GM12878 (cell line): ENCODE results near the gene PNMA8C. TPM values are rescaled to one million over a fixed set of nuclear protein-coding genes. Genes with fewer than 3 reads are reported as not detected.
"Not testable (repeated sequence)": the region's sequence is repeated elsewhere in the genome, so short reads cannot be mapped to it uniquely, and the experiment has no call there.

Experiments
- ATAC-seq: fragments of 200-7000 bp; cut with Tn5 transposase; 3 replicates; pipeline ENCODE4 v1.9.1; 2020; ENCODE audit warnings: mild to moderate bottlenecking, moderate library complexity
- BruUV-seq: library from RNA; stranded (reverse); fragments of 400-500 nt; replicated peaks from 2 replicates; lab custom pipeline; 2021; lab: Mats Ljungman, UMichigan
- CTCF ChIA-PET: fragments of 300-600 bp; sonication (Branson Sonifier 250); formaldehyde crosslinking; extraction: SDS; loops from one replicate; lab custom pipeline; 2021; ENCODE audit warnings: inconsistent platforms; lab: Yijun Ruan, JAX
- POLR2A ChIA-PET: fragments of 350-600 bp; formaldehyde crosslinking; extraction: SDS; loops from one replicate; lab custom pipeline; 2021; ENCODE audit warnings: inconsistent platforms; lab: Charles Lee
- RAD21 ChIA-PET: fragments of 300-600 bp; sonication (Branson Sonifier 250); formaldehyde crosslinking; loops from one replicate; lab custom pipeline; 2023; ENCODE audit warnings: antibody characterized with exemption; ENCODE audit not compliant: unreplicated experiment; lab: Charles Lee
- SMC1A ChIA-PET: fragments of 300-600 bp; sonication (Branson Sonifier 250); formaldehyde crosslinking; loops from one replicate; lab custom pipeline; 2023; ENCODE audit not compliant: unreplicated experiment, uncharacterized antibody; lab: Charles Lee
- DNase-seq: peaks from one replicate; pipeline ENCODE4 v3.0.0-alpha.2; 2011; ENCODE audit warnings: low read depth, low spot score
- FAIRE-seq: peaks from 3 replicates; lab custom pipeline; 2011; peaks lifted over from hg19 to GRCh38; lab: Jason Lieb, UNC
- H2AFZ ChIP-seq: 2 replicates; pipeline ENCODE4 v1.6.0; 2011; ENCODE audit warnings: low read depth, low read length, control low read depth; ENCODE audit not compliant: control insufficient read depth
- H3K27ac ChIP-seq: 2 replicates; pipeline ENCODE4 v1.5.1; 2011; ENCODE audit warnings: control low read depth; ENCODE audit not compliant: control insufficient read depth, insufficient read depth
- H3K27me3 ChIP-seq, 2 experiments: replicated peaks in 1 of 2; 2 replicates each; pipeline versions ENCODE4 v1.6.0 to v1.6.1; 2011; ENCODE audit warnings: low read length in 1 of 2; ENCODE audit not compliant: control insufficient read depth in 2 of 2, insufficient read depth in 2 of 2
- H3K36me3 ChIP-seq, 2 experiments: 2 replicates each; pipeline ENCODE4 v1.5.1; 2011; ENCODE audit warnings: low read length in 1 of 2; ENCODE audit not compliant: control insufficient read depth in 2 of 2, insufficient read depth in 2 of 2
- H3K4me1 ChIP-seq: 2 replicates; pipeline ENCODE4 v1.6.1; 2011; ENCODE audit warnings: mild to moderate bottlenecking, low read length, moderate library complexity, mixed read lengths; ENCODE audit not compliant: control insufficient read depth, insufficient read depth
- H3K4me2 ChIP-seq: 2 replicates; pipeline ENCODE4 v1.6.0; 2011; ENCODE audit warnings: control low read depth; ENCODE audit not compliant: control insufficient read depth, insufficient read depth
- H3K4me3 ChIP-seq: fragments of 200-600 bp; sonication (generic); 2 replicates; pipeline ENCODE4 v1.5.1; 2016
- H3K79me2 ChIP-seq: 2 replicates; pipeline ENCODE4 v1.6.0; 2011; ENCODE audit warnings: low read length; ENCODE audit not compliant: control insufficient read depth, insufficient read depth
- H3K9ac ChIP-seq: 2 replicates; pipeline ENCODE4 v1.8.0; 2011; ENCODE audit warnings: low read length, control low read depth, mixed read lengths; ENCODE audit not compliant: control insufficient read depth, insufficient read depth
- H3K9me3 ChIP-seq: replicated peaks from 3 replicates; pipeline ENCODE4 v1.5.1; 2011; ENCODE audit warnings: mild to moderate bottlenecking, low read length; ENCODE audit not compliant: control insufficient read depth, insufficient read depth
- H4K20me1 ChIP-seq: 2 replicates; pipeline ENCODE4 v1.6.0; 2011; ENCODE audit not compliant: control insufficient read depth, insufficient read depth
- WGBS: methylation state at CpG from one replicate; pipeline ENCODE4 v1.1.6; 2016; ENCODE audit warnings: low lambda C conversion rate; ENCODE audit not compliant: insufficient replicate concordance, insufficient coverage; ENCODE audit errors: missing lambda C conversion rate; 5-methylcytosine and 5-hydroxymethylcytosine counted together
- in situ Hi-C: fragments of 300-500 bp; cut with MboI; formaldehyde crosslinking; loops from 9 replicates; pipeline ENCODE4 v1.14.3; 2018; ENCODE audit warnings: mixed read lengths
- intact Hi-C: fragments of 100-400 bp; cut with micrococcal nuclease; formaldehyde crosslinking; loops from one replicate; pipeline ENCODE4 v1.14.2; 2022; ENCODE audit not compliant: unreplicated experiment
- polyA plus RNA-seq, 11 experiments: library from polyadenylated mRNA; depleted of rRNA in 4 of 11; unstranded in 6 of 11; stranded (reverse) in 5 of 11; fragments of >200 nt; fragmentation: Nextera tagmentation in 4 of 11; fragmentation: Illumina TruSeq in 1 of 11; extraction: Ambion mirVana in 4 of 11; extraction: Trizol in 1 of 11; gene quantifications; 1 replicate in 1 of 11; 2 replicates in 10 of 11; pipeline versions ENCODE4 v1.2.1 to v1.2.3, GENCODE V29; 2011 to 2016; ENCODE audit warnings: inconsistent platforms in 2 of 11, missing spikeins in 2 of 11, low read depth in 1 of 11
- total RNA-seq, 4 experiments: library from RNA; depleted of rRNA in 3 of 4; stranded (reverse); fragments of >200 nt in 3 of 4; fragmentation: Illumina TruSeq in 1 of 4; extraction: Trizol in 1 of 4; gene quantifications; 2 replicates each; pipeline versions ENCODE4 v1.2.1 to v1.2.3, GENCODE V29; 2013 to 2021
- TF ChIP-seq, protein P1 (sequence below): fragments of 450-650 bp; formaldehyde crosslinking; IDR thresholded peaks from 2 replicates; pipeline ENCODE4 v1.4.0; 2022; ENCODE audit warnings: mild to moderate bottlenecking, moderate library complexity

The PNMA8C gene
- total and polyA plus RNA-seq, 10 of the 15 experiments (the other 5 are each of a cell fraction or from before 2014, with no cell fraction given): not detected

DNA sequence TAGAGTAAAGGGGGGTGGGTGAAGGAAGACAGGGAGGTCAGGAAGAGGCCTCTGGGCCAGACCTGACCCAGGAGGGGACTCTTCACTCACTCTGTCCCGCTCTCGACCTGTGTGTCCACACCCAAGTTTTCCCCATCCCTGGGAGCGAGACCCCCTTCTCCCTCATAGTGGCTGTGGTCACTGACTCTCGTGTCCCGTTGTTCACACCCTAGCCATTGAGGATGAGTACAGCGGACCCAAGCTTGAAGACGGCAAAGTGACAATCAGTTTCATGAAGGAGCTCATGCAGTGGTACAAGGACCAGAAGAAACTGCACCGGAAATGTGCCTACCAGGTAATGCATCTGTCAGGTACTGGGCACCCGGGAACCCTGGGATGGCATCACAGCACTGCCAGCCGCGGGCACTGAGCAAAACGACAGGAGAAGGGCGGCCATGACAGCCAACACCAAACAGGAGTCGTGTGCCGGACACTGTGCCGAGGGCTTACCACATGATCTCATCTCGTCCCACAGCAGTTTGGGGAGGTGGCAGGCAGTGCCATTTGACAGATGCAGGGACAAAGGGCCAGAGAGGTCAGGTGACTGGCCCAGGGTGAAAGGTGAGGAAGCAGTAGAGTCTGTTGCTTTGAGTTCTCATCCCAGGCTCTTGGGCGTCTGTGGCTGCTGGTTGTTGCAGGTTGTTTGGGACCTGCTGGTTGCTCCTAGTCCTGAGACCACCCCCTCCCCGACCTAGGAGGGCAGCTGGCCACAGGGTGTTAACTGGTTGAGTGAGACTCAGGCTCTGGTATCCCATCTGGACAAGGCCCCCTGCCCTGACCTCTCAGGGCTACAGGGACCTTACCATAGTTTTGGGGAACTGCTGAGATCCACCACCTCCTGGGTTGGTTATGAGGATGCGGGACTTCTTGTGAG is 52.2 kb downstream of the PNMA8C start (continued):
- TF ChIP-seq, protein P1, sequence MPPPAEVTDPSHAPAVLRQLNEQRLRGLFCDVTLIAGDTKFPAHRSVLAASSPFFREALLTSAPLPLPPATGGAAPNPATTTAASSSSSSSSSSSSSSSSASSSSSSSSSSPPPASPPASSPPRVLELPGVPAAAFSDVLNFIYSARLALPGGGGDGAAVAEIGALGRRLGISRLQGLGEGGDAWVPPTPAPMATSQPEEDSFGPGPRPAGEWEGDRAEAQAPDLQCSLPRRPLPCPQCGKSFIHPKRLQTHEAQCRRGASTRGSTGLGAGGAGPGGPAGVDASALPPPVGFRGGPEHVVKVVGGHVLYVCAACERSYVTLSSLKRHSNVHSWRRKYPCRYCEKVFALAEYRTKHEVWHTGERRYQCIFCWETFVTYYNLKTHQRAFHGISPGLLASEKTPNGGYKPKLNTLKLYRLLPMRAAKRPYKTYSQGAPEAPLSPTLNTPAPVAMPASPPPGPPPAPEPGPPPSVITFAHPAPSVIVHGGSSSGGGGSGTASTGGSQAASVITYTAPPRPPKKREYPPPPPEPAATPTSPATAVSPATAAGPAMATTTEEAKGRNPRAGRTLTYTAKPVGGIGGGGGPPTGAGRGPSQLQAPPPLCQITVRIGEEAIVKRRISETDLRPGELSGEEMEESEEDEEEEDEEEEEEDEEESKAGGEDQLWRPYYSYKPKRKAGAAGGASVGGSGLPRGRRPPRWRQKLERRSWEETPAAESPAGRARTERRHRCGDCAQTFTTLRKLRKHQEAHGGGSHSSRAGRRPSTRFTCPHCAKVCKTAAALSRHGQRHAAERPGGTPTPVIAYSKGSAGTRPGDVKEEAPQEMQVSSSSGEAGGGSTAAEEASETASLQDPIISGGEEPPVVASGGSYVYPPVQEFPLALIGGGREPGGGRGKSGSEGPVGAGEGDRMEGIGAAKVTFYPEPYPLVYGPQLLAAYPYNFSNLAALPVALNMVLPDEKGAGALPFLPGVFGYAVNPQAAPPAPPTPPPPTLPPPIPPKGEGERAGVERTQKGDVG (CRISPR knock-in tag): no peak

DNA sequence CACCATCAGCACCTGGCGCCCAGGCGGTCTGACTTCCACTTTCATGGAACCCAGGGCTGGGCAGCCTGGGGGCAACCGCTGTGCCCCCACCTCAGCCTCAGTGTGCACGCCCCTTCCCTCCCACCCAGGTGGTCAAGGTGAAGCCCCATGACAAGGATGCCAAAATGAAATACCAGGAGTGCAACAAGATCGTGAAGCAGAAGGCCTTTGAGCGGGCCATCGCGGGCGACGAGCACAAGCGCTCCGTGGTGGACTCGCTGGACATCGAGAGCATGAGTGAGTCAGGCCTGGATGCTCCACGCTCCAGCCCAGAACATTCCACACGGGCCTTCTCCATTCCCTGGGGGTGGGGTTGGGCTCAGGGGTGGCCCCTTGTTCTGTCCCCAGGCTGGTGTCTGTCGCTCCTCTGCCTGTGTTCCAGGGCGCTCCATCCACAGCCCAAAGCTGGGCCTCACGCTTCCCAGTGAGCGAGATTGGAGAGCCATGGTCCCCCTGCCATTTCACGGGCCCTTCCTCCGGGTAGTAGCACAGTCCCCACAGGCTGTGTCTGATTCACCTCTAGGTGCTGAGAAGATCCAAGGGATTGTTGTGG is 53.2 kb downstream of the PNMA8C start:
- H3K79me2 ChIP-seq, RAD21 ChIA-PET, FAIRE-seq, H3K9me3 ChIP-seq, H3K4me1 ChIP-seq, DNase-seq, in situ Hi-C loops, H3K9ac ChIP-seq, SMC1A ChIA-PET, BruUV-seq, intact Hi-C loops, CTCF ChIA-PET, ATAC-seq, H3K27me3 ChIP-seq, H3K27ac ChIP-seq, POLR2A ChIA-PET, H4K20me1 ChIP-seq, H2AFZ ChIP-seq, H3K4me3 ChIP-seq, H3K4me2 ChIP-seq: not testable (repeated sequence)
- WGBS: 94% methylated on average over 22 of the region's 22 CpGs
- H3K36me3 ChIP-seq: peaks cover 16 to 27% of the 10 kb centered on the region in 2 experiments

Other genes with a start within 250 kb of the PNMA8C start
Only the 7 nearest of the 10 such genes appear.
- gene HIF3A, start 131.9 kb downstream of the PNMA8C start, total RNA-seq (2014; rRNA removed): 0.06 TPM in 1 of 2 replicates, not detected in the other
- not detected in 2 replicates for gene HIF3A, start 131.9 kb downstream of the PNMA8C start, total RNA-seq (2014; rRNA removed; fragmentation: Illumina TruSeq; extraction: Trizol)
- gene HIF3A, start 131.9 kb downstream of the PNMA8C start, total RNA-seq (2021): 0.18 and 0.32 TPM in 2 replicates
- gene HIF3A, start 131.9 kb downstream of the PNMA8C start, polyA plus RNA-seq (2011; rRNA removed): not detected in 2 replicates
- gene HIF3A, start 131.9 kb downstream of the PNMA8C start, polyA plus RNA-seq (2014; fragmentation: Illumina TruSeq; extraction: Trizol): not detected in 2 replicates
- gene HIF3A, start 131.9 kb downstream of the PNMA8C start, polyA plus RNA-seq (2014; fragmentation: Nextera tagmentation; extraction: Ambion mirVana): under 1 TPM in 1 of 2 experiments, not detected in 1; 0.03 TPM
- gene HIF3A, start 131.9 kb downstream of the PNMA8C start, polyA plus RNA-seq (2014; rRNA removed): not detected in 2 replicates
- gene HIF3A, start 131.9 kb downstream of the PNMA8C start, polyA plus RNA-seq (2016; fragmentation: Nextera tagmentation; extraction: Ambion mirVana): under 1 TPM; 0.03 to 0.20 TPM
- 104 and 111 TPM in 2 replicates for gene PPP5C, start 81.8 kb downstream of the PNMA8C start, total RNA-seq (2014; rRNA removed)
- 68.9 and 79.8 TPM in 2 replicates for gene PPP5C, start 81.8 kb downstream of the PNMA8C start, total RNA-seq (2014; rRNA removed; fragmentation: Illumina TruSeq; extraction: Trizol)
- 80.1 and 96.3 TPM in 2 replicates for gene PPP5C, start 81.8 kb downstream of the PNMA8C start, total RNA-seq (2021)
- 98.9 and 154 TPM in 2 replicates for gene PPP5C, start 81.8 kb downstream of the PNMA8C start, polyA plus RNA-seq (2011; rRNA removed)
- 136 and 162 TPM in 2 replicates for gene PPP5C, start 81.8 kb downstream of the PNMA8C start, polyA plus RNA-seq (2014; fragmentation: Illumina TruSeq; extraction: Trizol)
- gene PPP5C, start 81.8 kb downstream of the PNMA8C start, polyA plus RNA-seq (2014; fragmentation: Nextera tagmentation; extraction: Ambion mirVana): 1 to 10 TPM; 1.1 to 2.0 TPM
- gene PPP5C, start 81.8 kb downstream of the PNMA8C start, polyA plus RNA-seq (2014; rRNA removed): 125 and 138 TPM in 2 replicates
- 10 to 100 TPM; 80.1 to 92.7 TPM for gene PPP5C, start 81.8 kb downstream of the PNMA8C start, polyA plus RNA-seq (2016; fragmentation: Nextera tagmentation; extraction: Ambion mirVana)
- under 0.01 and 0.05 TPM in 2 replicates for gene CCDC8, start 15.4 kb downstream of the PNMA8C start, total RNA-seq (2014; rRNA removed)
- not detected in 2 replicates for gene CCDC8, start 15.4 kb downstream of the PNMA8C start, total RNA-seq (2014; rRNA removed; fragmentation: Illumina TruSeq; extraction: Trizol)
- 0.15 and 0.16 TPM in 2 replicates for gene CCDC8, start 15.4 kb downstream of the PNMA8C start, total RNA-seq (2021)
- not detected in 2 replicates for gene CCDC8, start 15.4 kb downstream of the PNMA8C start, polyA plus RNA-seq (2011; rRNA removed)
- 0.04 TPM in 1 of 2 replicates, not detected in the other for gene CCDC8, start 15.4 kb downstream of the PNMA8C start, polyA plus RNA-seq (2014; fragmentation: Illumina TruSeq; extraction: Trizol)
- not detected for gene CCDC8, start 15.4 kb downstream of the PNMA8C start, polyA plus RNA-seq (2014; fragmentation: Nextera tagmentation; extraction: Ambion mirVana)
- 0.05 and 0.09 TPM in 2 replicates for gene CCDC8, start 15.4 kb downstream of the PNMA8C start, polyA plus RNA-seq (2014; rRNA removed)
- gene CCDC8, start 15.4 kb downstream of the PNMA8C start, polyA plus RNA-seq (2016; fragmentation: Nextera tagmentation; extraction: Ambion mirVana): under 1 TPM in 1 of 2 experiments, not detected in 1; 0.12 TPM
- gene PNMA8A, start 42.6 kb upstream of the PNMA8C start, total RNA-seq (2014; rRNA removed): 0.28 and 0.98 TPM in 2 replicates
- gene PNMA8A, start 42.6 kb upstream of the PNMA8C start, total RNA-seq (2014; rRNA removed; fragmentation: Illumina TruSeq; extraction: Trizol): 0.22 and 0.23 TPM in 2 replicates
- 0.26 and 0.88 TPM in 2 replicates for gene PNMA8A, start 42.6 kb upstream of the PNMA8C start, total RNA-seq (2021)
- 0.15 and 0.17 TPM in 2 replicates for gene PNMA8A, start 42.6 kb upstream of the PNMA8C start, polyA plus RNA-seq (2011; rRNA removed)
- 0.08 and 0.18 TPM in 2 replicates for gene PNMA8A, start 42.6 kb upstream of the PNMA8C start, polyA plus RNA-seq (2014; fragmentation: Illumina TruSeq; extraction: Trizol)
- gene PNMA8A, start 42.6 kb upstream of the PNMA8C start, polyA plus RNA-seq (2014; fragmentation: Nextera tagmentation; extraction: Ambion mirVana): under 1 TPM; 0.02 to 0.05 TPM
- 0.05 and 0.19 TPM in 2 replicates for gene PNMA8A, start 42.6 kb upstream of the PNMA8C start, polyA plus RNA-seq (2014; rRNA removed)
- gene PNMA8A, start 42.6 kb upstream of the PNMA8C start, polyA plus RNA-seq (2016; fragmentation: Nextera tagmentation; extraction: Ambion mirVana): under 1 TPM; 0.10 to 0.15 TPM
- not detected in 2 replicates for gene PNMA8B, start 66.9 kb upstream of the PNMA8C start, total RNA-seq (2014; rRNA removed)
- gene PNMA8B, start 66.9 kb upstream of the PNMA8C start, total RNA-seq (2014; rRNA removed; fragmentation: Illumina TruSeq; extraction: Trizol): not detected in 2 replicates
- not detected in 2 replicates for gene PNMA8B, start 66.9 kb upstream of the PNMA8C start, total RNA-seq (2021)
- gene PNMA8B, start 66.9 kb upstream of the PNMA8C start, polyA plus RNA-seq (2011; rRNA removed): not detected in 2 replicates
- 0.01 TPM in 1 of 2 replicates, not detected in the other for gene PNMA8B, start 66.9 kb upstream of the PNMA8C start, polyA plus RNA-seq (2014; fragmentation: Illumina TruSeq; extraction: Trizol)
- gene PNMA8B, start 66.9 kb upstream of the PNMA8C start, polyA plus RNA-seq (2014; fragmentation: Nextera tagmentation; extraction: Ambion mirVana): not detected
- gene PNMA8B, start 66.9 kb upstream of the PNMA8C start, polyA plus RNA-seq (2014; rRNA removed): not detected in 2 replicates
- not detected for gene PNMA8B, start 66.9 kb upstream of the PNMA8C start, polyA plus RNA-seq (2016; fragmentation: Nextera tagmentation; extraction: Ambion mirVana)
- 177 and 178 TPM in 2 replicates for gene CALM3, start 172.4 kb upstream of the PNMA8C start, total RNA-seq (2014; rRNA removed)
- gene CALM3, start 172.4 kb upstream of the PNMA8C start, total RNA-seq (2014; rRNA removed; fragmentation: Illumina TruSeq; extraction: Trizol): 197 and 205 TPM in 2 replicates
- 371 and 375 TPM in 2 replicates for gene CALM3, start 172.4 kb upstream of the PNMA8C start, total RNA-seq (2021)
- gene CALM3, start 172.4 kb upstream of the PNMA8C start, polyA plus RNA-seq (2011; rRNA removed): 733 and 849 TPM in 2 replicates
- 338 and 393 TPM in 2 replicates for gene CALM3, start 172.4 kb upstream of the PNMA8C start, polyA plus RNA-seq (2014; fragmentation: Illumina TruSeq; extraction: Trizol)
- 100 to 1,000 TPM; 164 to 202 TPM for gene CALM3, start 172.4 kb upstream of the PNMA8C start, polyA plus RNA-seq (2014; fragmentation: Nextera tagmentation; extraction: Ambion mirVana)
- 346 and 407 TPM in 2 replicates for gene CALM3, start 172.4 kb upstream of the PNMA8C start, polyA plus RNA-seq (2014; rRNA removed)
- gene CALM3, start 172.4 kb upstream of the PNMA8C start, polyA plus RNA-seq (2016; fragmentation: Nextera tagmentation; extraction: Ambion mirVana): 100 to 1,000 TPM; 349 to 375 TPM
- 16.3 and 16.7 TPM in 2 replicates for gene PTGIR, start 196.2 kb upstream of the PNMA8C start, total RNA-seq (2014; rRNA removed)
- gene PTGIR, start 196.2 kb upstream of the PNMA8C start, total RNA-seq (2014; rRNA removed; fragmentation: Illumina TruSeq; extraction: Trizol): 5.4 and 6.5 TPM in 2 replicates
- gene PTGIR, start 196.2 kb upstream of the PNMA8C start, total RNA-seq (2021): 14.7 and 17.9 TPM in 2 replicates
- gene PTGIR, start 196.2 kb upstream of the PNMA8C start, polyA plus RNA-seq (2011; rRNA removed): 9.9 and 15.2 TPM in 2 replicates
- gene PTGIR, start 196.2 kb upstream of the PNMA8C start, polyA plus RNA-seq (2014; fragmentation: Illumina TruSeq; extraction: Trizol): 3.9 and 6.7 TPM in 2 replicates
- gene PTGIR, start 196.2 kb upstream of the PNMA8C start, polyA plus RNA-seq (2014; fragmentation: Nextera tagmentation; extraction: Ambion mirVana): 1 to 10 TPM in 1 of 2 experiments, under 1 TPM in 1; 0.34 to 1.5 TPM
- gene PTGIR, start 196.2 kb upstream of the PNMA8C start, polyA plus RNA-seq (2014; rRNA removed): 25.8 and 29.1 TPM in 2 replicates
- 10 to 100 TPM in 1 of 2 experiments, 1 to 10 TPM in 1; 9.7 to 10.1 TPM for gene PTGIR, start 196.2 kb upstream of the PNMA8C start, polyA plus RNA-seq (2016; fragmentation: Nextera tagmentation; extraction: Ambion mirVana)